ENCODE results near the gene ANP32D. TPM values are rescaled to one million over a fixed set of nuclear protein-coding genes. Genes with fewer than 3 reads are reported as not detected.

The ANP32D gene
- not detected in 2 replicates for total RNA-seq

GRCh38 chr12:48472259-48472658, at the start of gene ANP32D:
Gene ANP32D, plus strand, starts transcription at chr12:48472559. Its CDS starts 106 bp downstream, at chr12:48472665.

GRCh38 chr12:48482198-48482597, 9.8 kb downstream of the ANP32D start, which contains the start of gene C12orf54:
Gene C12orf54, plus strand, starts transcription at chr12:48482498. Its CDS starts 799 bp downstream, at chr12:48483297.

Other genes with a start within 250 kb of the ANP32D start
- 2.0 and 5.6 TPM in 2 replicates for gene ZNF641, start 121.6 kb upstream of the ANP32D start, total RNA-seq
- 1.5 and 2.6 TPM in 2 replicates for gene C12orf54, start 9.9 kb downstream of the ANP32D start, total RNA-seq
- not detected in 2 replicates for gene OR8S1, start 53.1 kb downstream of the ANP32D start, total RNA-seq
- not detected in 2 replicates for gene LALBA, start 97.5 kb downstream of the ANP32D start, total RNA-seq
- 47.7 and 61.9 TPM in 2 replicates for gene KANSL2, start 209.7 kb downstream of the ANP32D start, total RNA-seq
- 14.7 and 21.4 TPM in 2 replicates for gene CCNT1, start 244.1 kb downstream of the ANP32D start, total RNA-seq

Measured in airway epithelial cell (primary cell).